SK-N-SH (cell line): ENCODE measurements around the gene MED22. TPM values are rescaled to one million over a fixed set of nuclear protein-coding genes. Genes with fewer than 3 reads are reported as not detected.

Experiments used
- CTCF ChIA-PET: fragments of 300-600, 350-600 bp; formaldehyde crosslinking; extraction: SDS; loops from one replicate; lab custom pipeline; 2021; lab: Yijun Ruan, JAX
- POLR2A ChIA-PET: fragments of 350-600 bp; sonication (Branson Sonifier 250); formaldehyde crosslinking; extraction: SDS; loops from one replicate; lab custom pipeline; 2020; ENCODE audit warnings: antibody characterized with exemption, inconsistent platforms; lab: Yijun Ruan, JAX
- DNase-seq: peaks from one replicate; pipeline ENCODE4 v3.0.0; 2012
- H2AFZ ChIP-seq: fragments of 200-600 bp; sonication (generic); 2 replicates; pipeline ENCODE4 v1.8.1; 2016; ENCODE audit warnings: antibody characterized with exemption, mild to moderate bottlenecking, low read depth
- H3F3A ChIP-seq: fragments of 200-600 bp; sonication (generic); replicated peaks from 2 replicates; pipeline ENCODE3; 2016; ENCODE audit warnings: antibody characterized with exemption, mild to moderate bottlenecking; ENCODE audit not compliant: insufficient read depth
- H3K27ac ChIP-seq, 2 experiments: fragments of 200-500 bp in 1 of 2; fragments of 200-600 bp in 1 of 2; sonication (Bioruptor generic) in 1 of 2; sonication (generic), shearing (Covaris generic) in 1 of 2; 2 replicates each; pipeline versions ENCODE4 v1.5.1 to v1.6.1; 2014 to 2016; ENCODE audit warnings: low read depth in 2 of 2, inconsistent platforms in 1 of 2, low read length in 1 of 2, mild to moderate bottlenecking in 1 of 2, mixed read lengths in 1 of 2
- H3K27me3 ChIP-seq: fragments of 200-600 bp; sonication (generic), shearing (Covaris generic); 2 replicates; pipeline ENCODE4 v1.6.1; 2016; ENCODE audit warnings: mixed run types; ENCODE audit not compliant: insufficient read depth
- H3K36me3 ChIP-seq, 2 experiments: fragments of 200-500 bp in 1 of 2; fragments of 200-600 bp in 1 of 2; sonication (Bioruptor generic) in 1 of 2; sonication (generic) in 1 of 2; replicated peaks in 1 of 2; 2 replicates each; pipeline versions ENCODE3 to v1.5.1; 2014 to 2016; ENCODE audit warnings: low read length in 1 of 2, mild to moderate bottlenecking in 1 of 2; ENCODE audit not compliant: insufficient read depth in 2 of 2, control insufficient read depth in 1 of 2
- H3K4me1 ChIP-seq, 2 experiments: fragments of 200-500 bp in 1 of 2; fragments of 200-600 bp in 1 of 2; sonication (Bioruptor generic) in 1 of 2; sonication (generic), shearing (Covaris generic) in 1 of 2; 2 replicates each; pipeline versions ENCODE4 v1.5.1 to v1.6.1; 2014 to 2016; ENCODE audit warnings: low read depth in 1 of 2, low read length in 1 of 2, mixed run types in 1 of 2; ENCODE audit not compliant: insufficient read depth in 2 of 2, control insufficient read depth in 1 of 2
- H3K4me2 ChIP-seq: fragments of 200-600 bp; sonication (generic), shearing (Covaris generic); 2 replicates; pipeline ENCODE4 v1.6.1; 2017; ENCODE audit warnings: mixed run types
- H3K4me3 ChIP-seq, 2 experiments: fragments of 200-500 bp in 1 of 2; fragments of 200-600 bp in 1 of 2; sonication (Bioruptor generic) in 1 of 2; sonication (generic), shearing (Covaris generic) in 1 of 2; 2 replicates each; pipeline versions ENCODE4 v1.5.1 to v1.8.1; 2014 to 2016; ENCODE audit warnings: low read depth in 2 of 2, inconsistent platforms in 1 of 2, low read length in 1 of 2, mild to moderate bottlenecking in 1 of 2, mixed read lengths in 1 of 2, moderate library complexity in 1 of 2
- H3K79me2 ChIP-seq: fragments of 200-600 bp; sonication (generic); 2 replicates; pipeline ENCODE4 v1.8.1; 2017; ENCODE audit warnings: mild to moderate bottlenecking; ENCODE audit not compliant: insufficient read depth
- H3K9ac ChIP-seq: fragments of 200-600 bp; sonication (generic); 2 replicates; pipeline ENCODE4 v1.6.1; 2017; ENCODE audit warnings: mixed run types
- H3K9me2 ChIP-seq: fragments of 200-600 bp; sonication (generic); 2 replicates; pipeline ENCODE4 v1.6.1; 2017; ENCODE audit warnings: mixed run types
- H3K9me3 ChIP-seq: fragments of 200-600 bp; sonication (generic); 2 replicates; pipeline ENCODE4 v1.6.1; 2017; ENCODE audit warnings: mixed run types, mild to moderate bottlenecking, moderate library complexity
- H4K20me1 ChIP-seq: fragments of 200-600 bp; sonication (generic); 2 replicates; pipeline ENCODE4 v1.6.1; 2017; ENCODE audit warnings: mild to moderate bottlenecking, mixed run types; ENCODE audit not compliant: insufficient read depth
- CHD2 ChIP-seq: fragments of 150-350 bp; IDR thresholded peaks from 2 replicates; pipeline ENCODE4 v1.6.1; 2018; ENCODE audit warnings: low read length; ENCODE audit not compliant: partially characterized antibody
- EP300 ChIP-seq, 2 experiments: IDR thresholded peaks; 2 replicates each; pipeline versions ENCODE4 v1.4.0 to v1.6.1; 2012; ENCODE audit warnings: borderline replicate concordance in 1 of 2, low read depth in 1 of 2, low read length in 1 of 2
- EZH2phosphoT487 ChIP-seq: fragments of 200-600 bp; sonication (generic); IDR thresholded peaks from 2 replicates; pipeline ENCODE4 v1.6.1; 2017; ENCODE audit warnings: low read depth, mixed run types, mild to moderate bottlenecking, antibody characterized with exemption, moderate library complexity, borderline replicate concordance
- FOSL2 ChIP-seq: IDR thresholded peaks from 2 replicates; pipeline ENCODE4 v1.4.0; 2012; ENCODE audit warnings: low read depth, mild to moderate bottlenecking, moderate library complexity, borderline replicate concordance
- JUND ChIP-seq: IDR thresholded peaks from 2 replicates; pipeline ENCODE4 v1.4.0; 2012
- MEF2A ChIP-seq: IDR thresholded peaks from 2 replicates; pipeline ENCODE4 v1.4.0; 2012; ENCODE audit warnings: low read depth, borderline replicate concordance
- MXI1 ChIP-seq: IDR thresholded peaks from 2 replicates; pipeline ENCODE4 v1.6.1; 2012; ENCODE audit warnings: mild to moderate bottlenecking, low read depth, low read length, improper control_type of control experiment
- RCOR1 ChIP-seq: fragments of 150-350 bp; IDR thresholded peaks from 2 replicates; pipeline ENCODE4 v1.6.1; 2017; ENCODE audit warnings: antibody characterized with exemption, low read length
- SIN3A ChIP-seq: IDR thresholded peaks from 2 replicates; pipeline ENCODE4 v1.6.1; 2012; ENCODE audit warnings: low read depth, mild to moderate bottlenecking, low read length, moderate library complexity, borderline replicate concordance
- TAF1 ChIP-seq: IDR thresholded peaks from 2 replicates; pipeline ENCODE4 v1.6.1; 2012; ENCODE audit warnings: low read depth, mild to moderate bottlenecking, low read length, moderate library complexity, borderline replicate concordance
- TCF12 ChIP-seq: IDR thresholded peaks from 2 replicates; pipeline ENCODE4 v1.4.0; 2012
- USF1 ChIP-seq: IDR thresholded peaks from 2 replicates; pipeline ENCODE4 v1.4.0; 2012; ENCODE audit warnings: low read depth, borderline replicate concordance
- WGBS: methylation state at CpG from one replicate; pipeline ENCODE4 v1.1.6; 2017; ENCODE audit warnings: low lambda C conversion rate; 5-methylcytosine and 5-hydroxymethylcytosine counted together
- polyA plus RNA-seq, 3 experiments: library from polyadenylated mRNA; depleted of rRNA; stranded (reverse); fragments of >200 nt; gene quantifications; 2 replicates each; pipeline ENCODE4 v1.2.3, GENCODE V29; 2012
- TF ChIP-seq, protein P1 (sequence below): IDR thresholded peaks from 2 replicates; pipeline ENCODE4 v1.4.0; 2012; ENCODE audit warnings: low read depth
- TF ChIP-seq, protein P2 (sequence below): fragments of 150-350 bp; IDR thresholded peaks from 2 replicates; pipeline ENCODE4 v1.6.1; 2016; ENCODE audit warnings: mild to moderate bottlenecking, low read depth, low read length
- TF ChIP-seq, protein P3 (sequence below): IDR thresholded peaks from 2 replicates; pipeline ENCODE4 v1.6.1; 2012; ENCODE audit warnings: mild to moderate bottlenecking, low read depth, low read length, moderate library complexity

Gene MED22
- polyA plus RNA-seq, 1 of the 3 experiments (the other 2 are of a cell fraction), result 27.9 TPM

DNA sequence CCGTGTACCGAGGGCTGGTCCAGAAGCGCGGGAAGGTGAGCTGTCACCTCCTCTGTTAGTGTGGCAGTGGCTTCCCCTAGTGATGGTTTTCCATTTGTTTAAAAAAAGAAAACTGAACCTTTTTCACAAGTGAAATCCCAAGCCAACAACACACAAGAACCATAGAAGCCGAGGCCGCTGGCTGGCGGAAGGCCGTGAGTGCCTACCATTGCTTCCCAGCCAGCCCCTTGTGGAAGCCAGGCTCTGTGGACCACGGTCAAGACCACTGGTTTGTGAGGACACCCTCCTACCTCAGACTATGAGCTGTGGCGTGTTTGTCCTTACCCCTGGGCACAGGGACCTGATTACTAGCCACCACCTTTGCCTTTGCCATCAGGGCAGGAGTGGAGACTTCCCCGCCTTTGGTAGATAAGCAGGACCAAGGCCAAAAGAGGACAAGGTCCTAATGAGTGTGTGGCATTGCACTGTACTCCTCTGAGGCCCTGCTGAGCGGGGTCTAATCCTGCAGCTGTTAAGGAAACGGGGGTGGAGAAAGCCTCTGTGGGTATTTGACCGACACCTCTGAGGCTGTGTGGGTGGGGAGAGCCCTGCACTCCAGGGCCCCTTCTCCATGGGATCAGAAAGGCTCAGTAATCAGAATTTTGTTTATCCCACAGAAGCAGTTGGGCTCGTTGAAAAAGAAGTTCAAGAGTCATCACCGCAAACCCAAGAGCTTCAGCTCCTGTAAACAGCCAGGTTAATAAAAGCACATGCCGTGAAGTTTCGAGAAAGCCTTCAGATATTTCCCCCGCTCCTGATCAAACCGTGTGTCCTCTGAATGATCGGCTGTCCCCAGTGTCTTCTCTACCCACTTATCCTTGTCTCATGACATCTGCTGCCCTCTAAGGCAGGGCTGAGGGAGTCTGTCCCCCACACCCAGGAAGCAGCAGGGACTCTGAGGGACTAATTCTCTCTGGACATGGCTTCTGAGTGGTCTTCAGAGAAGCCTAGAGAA is 12.8 kb upstream of the MED22 start:
- Histone ChIP-seq H3K4me3 (no peak overlapping the region), H3F3A (peaks cover 24% of the 10 kb centered on the region), H3K9me2 (no peaks in the 10 kb centered on the region), H3K36me3 (peaks cover 17 to 62% of the 10 kb centered on the region in 2 experiments), H3K79me2 (peaks cover 59% of the 10 kb centered on the region), H3K4me2 (no peak overlapping the region), H3K27ac (no peak overlapping the region), H4K20me1 (peaks cover 34% of the 10 kb centered on the region), H3K4me1 (peaks cover 8 to 21% of the 10 kb centered on the region in 2 experiments; a peak in 2 of 4 replicates), H3K9ac (no peak overlapping the region), H2AFZ (no peak overlapping the region), H3K9me3 (no peaks in the 10 kb centered on the region), H3K27me3 (no peaks in the 10 kb centered on the region)
- CTCF ChIA-PET, result interaction anchor here (0.8 to 3.3 kb wide), 4 partner anchors 15 to 125 kb away, joined by 3 to 19 read pairs (median 4); no protein-coding TSS in a partner anchor
- 91% methylated on average over 19 of the region's 21 CpGs for WGBS
- no peak for TF ChIP-seq JUND
- POLR2A ChIA-PET, result interaction anchor here (1.2 kb wide), 1 partner anchor 13 kb away, joined by 4 read pairs; the partner anchor contains the start of genes MED22 and RPL7A
- no peak for DNase-seq

- Histone ChIP-seq H3K4me3 (no peak overlapping the region), H3K4me2 (no peak overlapping the region), H2AFZ (no peak overlapping the region), H3F3A (peaks cover 24% of the 10 kb centered on the region), H3K27me3 (no peaks in the 10 kb centered on the region), H3K9me3 (no peaks in the 10 kb centered on the region), H3K36me3 (peaks cover 12 to 52% of the 10 kb centered on the region in 2 experiments), H4K20me1 (peaks cover 25% of the 10 kb centered on the region; the same call in 1 of the 2 replicates), H3K4me1 (peaks cover 13 to 29% of the 10 kb centered on the region in 2 experiments; a peak in 2 of 4 replicates), H3K27ac (no peak overlapping the region; a peak in 1 of 4 replicates), H3K9ac (no peak overlapping the region), H3K79me2 (peaks cover 60% of the 10 kb centered on the region), H3K9me2 (no peaks in the 10 kb centered on the region)
- POLR2A ChIA-PET, result interaction anchor here (1.2 kb wide), 1 partner anchor 12 kb away, joined by 4 read pairs; the partner anchor contains the start of genes MED22 and RPL7A
- peak; percentile 74 for DNase-seq
- CTCF ChIA-PET, result interaction anchor here (0.8 to 3.3 kb wide), 7 partner anchors 16 to 126 kb away, joined by 3 to 19 read pairs (median 4); no protein-coding TSS in a partner anchor
- WGBS, result 72% methylated on average over 18 of the region's 20 CpGs
- no peak for TF ChIP-seq TCF12
- TF ChIP-seq, protein P1, sequence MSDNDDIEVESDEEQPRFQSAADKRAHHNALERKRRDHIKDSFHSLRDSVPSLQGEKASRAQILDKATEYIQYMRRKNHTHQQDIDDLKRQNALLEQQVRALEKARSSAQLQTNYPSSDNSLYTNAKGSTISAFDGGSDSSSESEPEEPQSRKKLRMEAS, result no peak
- no peak for TF ChIP-seq RCOR1
- TF ChIP-seq MXI1, result no peak
- TF ChIP-seq SIN3A, result no peak
- no peak for TF ChIP-seq EZH2phosphoT487
- no peak for TF ChIP-seq USF1
- TF ChIP-seq FOSL2, result no peak
- TF ChIP-seq, protein P2, sequence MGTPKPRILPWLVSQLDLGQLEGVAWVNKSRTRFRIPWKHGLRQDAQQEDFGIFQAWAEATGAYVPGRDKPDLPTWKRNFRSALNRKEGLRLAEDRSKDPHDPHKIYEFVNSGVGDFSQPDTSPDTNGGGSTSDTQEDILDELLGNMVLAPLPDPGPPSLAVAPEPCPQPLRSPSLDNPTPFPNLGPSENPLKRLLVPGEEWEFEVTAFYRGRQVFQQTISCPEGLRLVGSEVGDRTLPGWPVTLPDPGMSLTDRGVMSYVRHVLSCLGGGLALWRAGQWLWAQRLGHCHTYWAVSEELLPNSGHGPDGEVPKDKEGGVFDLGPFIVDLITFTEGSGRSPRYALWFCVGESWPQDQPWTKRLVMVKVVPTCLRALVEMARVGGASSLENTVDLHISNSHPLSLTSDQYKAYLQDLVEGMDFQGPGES, result no peak
- TF ChIP-seq TAF1, result no peak
- TF ChIP-seq MEF2A, result no peak
- no peak for TF ChIP-seq EP300 (IDR thresholded peaks at IDR 0.05; ENCODE audit: borderline replicate concordance in 1 of 2, low read depth in 1 of 2, low read length in 1 of 2)
- TF ChIP-seq CHD2, result no peak
- TF ChIP-seq, protein P3, sequence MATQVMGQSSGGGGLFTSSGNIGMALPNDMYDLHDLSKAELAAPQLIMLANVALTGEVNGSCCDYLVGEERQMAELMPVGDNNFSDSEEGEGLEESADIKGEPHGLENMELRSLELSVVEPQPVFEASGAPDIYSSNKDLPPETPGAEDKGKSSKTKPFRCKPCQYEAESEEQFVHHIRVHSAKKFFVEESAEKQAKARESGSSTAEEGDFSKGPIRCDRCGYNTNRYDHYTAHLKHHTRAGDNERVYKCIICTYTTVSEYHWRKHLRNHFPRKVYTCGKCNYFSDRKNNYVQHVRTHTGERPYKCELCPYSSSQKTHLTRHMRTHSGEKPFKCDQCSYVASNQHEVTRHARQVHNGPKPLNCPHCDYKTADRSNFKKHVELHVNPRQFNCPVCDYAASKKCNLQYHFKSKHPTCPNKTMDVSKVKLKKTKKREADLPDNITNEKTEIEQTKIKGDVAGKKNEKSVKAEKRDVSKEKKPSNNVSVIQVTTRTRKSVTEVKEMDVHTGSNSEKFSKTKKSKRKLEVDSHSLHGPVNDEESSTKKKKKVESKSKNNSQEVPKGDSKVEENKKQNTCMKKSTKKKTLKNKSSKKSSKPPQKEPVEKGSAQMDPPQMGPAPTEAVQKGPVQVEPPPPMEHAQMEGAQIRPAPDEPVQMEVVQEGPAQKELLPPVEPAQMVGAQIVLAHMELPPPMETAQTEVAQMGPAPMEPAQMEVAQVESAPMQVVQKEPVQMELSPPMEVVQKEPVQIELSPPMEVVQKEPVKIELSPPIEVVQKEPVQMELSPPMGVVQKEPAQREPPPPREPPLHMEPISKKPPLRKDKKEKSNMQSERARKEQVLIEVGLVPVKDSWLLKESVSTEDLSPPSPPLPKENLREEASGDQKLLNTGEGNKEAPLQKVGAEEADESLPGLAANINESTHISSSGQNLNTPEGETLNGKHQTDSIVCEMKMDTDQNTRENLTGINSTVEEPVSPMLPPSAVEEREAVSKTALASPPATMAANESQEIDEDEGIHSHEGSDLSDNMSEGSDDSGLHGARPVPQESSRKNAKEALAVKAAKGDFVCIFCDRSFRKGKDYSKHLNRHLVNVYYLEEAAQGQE, result no peak
Measured at GRCh38 chr9:133359399-133360175, 11.7 kb upstream of the MED22 start.
